GM19395 (cell line): Measurements from ENCODE around the gene PDE10A.

Experiments used
- ATAC-seq: cut with Tn5 transposase; IDR thresholded peaks from one replicate; pipeline ENCODE4 v1.9.1; 2021; ENCODE audit warnings: mild to moderate bottlenecking, moderate library complexity; ENCODE audit not compliant: unreplicated experiment

PDE10A gene

DNA sequence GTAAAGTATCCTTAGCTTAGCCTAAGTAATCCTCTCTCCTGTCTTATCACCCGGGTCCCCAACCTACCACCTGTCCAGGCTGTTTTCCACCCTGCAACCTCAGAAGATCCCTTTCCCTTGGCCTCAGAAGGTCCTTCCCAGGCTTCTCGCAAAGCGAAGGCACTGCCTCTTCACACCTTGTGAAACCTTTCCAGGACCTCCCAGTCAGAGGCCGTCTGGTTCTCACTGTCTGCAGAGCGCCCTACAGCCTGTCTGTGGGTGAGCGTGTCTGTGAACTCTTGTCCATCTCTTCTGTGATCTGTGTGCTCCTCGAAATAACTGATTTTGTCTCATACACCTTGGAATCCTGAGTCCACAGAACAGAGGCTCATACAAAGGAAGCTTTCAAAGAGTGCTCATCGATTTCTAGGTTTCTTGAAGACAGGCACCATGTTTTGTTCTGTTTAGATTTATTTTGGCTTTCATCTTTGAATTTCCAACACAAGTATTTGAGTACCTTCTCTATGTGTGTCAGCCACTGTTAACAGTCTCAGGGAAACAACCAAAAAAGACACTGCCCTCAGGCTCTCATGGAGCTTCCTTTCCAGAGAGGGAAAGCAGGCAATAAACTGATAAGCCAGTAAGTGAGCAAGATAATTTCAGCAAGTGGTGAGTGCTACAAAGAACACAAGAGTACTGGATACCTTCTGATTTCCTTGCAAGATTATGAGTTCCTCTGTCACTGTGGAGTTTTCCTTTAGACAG lies 6.3 kb downstream of the PDE10A start:
- no peak for ATAC-seq

DNA sequence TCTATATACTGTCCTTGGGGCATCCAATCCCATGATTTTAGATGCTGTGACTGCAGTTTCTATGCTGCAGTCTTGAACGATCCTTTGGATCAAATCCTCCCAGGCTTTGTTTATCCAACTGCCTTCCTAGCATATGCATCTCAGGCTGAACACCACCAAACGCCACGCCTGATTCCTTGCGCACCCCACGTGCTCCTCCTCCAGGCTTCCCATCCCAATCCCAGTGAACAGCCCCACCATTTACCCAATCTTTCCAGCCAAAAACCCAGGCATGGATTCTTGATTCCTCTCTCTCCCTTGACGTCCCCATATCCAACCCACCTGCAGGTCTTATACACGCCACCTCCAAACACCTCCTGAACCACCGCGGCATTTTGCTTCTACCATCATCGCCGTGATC lies 7.8 kb downstream of the PDE10A start:
- ATAC-seq: no peak

DNA sequence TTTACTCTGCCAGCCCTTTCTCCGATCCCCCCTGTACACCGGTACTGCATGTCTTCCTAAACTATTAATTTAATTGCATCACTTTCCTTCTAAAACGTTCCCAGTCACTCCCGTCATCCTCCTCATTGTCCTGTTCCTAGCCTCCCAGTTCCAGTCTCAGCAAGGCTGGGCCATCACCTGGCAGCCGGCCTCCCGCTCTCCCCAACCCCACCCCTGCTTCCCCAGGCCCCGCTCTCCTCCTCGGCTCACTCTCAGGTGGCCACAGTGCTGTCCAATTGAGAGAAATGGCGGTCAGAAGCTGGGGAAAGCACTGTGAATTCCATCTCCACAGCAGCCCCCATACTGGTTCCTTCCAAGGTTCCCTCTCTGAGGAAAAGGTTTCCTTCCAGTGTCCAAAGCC lies 8.9 kb downstream of the PDE10A start:
- ATAC-seq: no peak

DNA sequence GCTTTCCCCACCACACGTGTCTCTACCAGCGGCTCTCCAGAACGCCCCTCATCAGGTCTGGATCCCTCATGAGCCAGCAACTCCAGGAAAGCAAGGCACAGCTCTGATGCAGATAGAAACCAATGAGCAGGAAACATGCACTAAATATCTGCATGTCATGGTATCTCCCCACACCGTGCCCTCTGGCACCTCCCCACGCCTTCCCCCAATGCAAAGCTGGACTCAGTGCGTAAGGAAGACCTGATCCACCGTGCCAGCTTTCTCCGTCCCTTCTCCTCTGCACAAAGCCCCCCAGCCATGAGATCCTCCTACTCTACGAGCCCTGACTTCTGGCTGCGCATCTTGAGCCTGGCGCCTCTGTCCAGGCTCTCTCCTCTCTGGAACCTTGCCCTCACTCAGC lies 9.4 kb downstream of the PDE10A start:
- no peak for ATAC-seq

DNA sequence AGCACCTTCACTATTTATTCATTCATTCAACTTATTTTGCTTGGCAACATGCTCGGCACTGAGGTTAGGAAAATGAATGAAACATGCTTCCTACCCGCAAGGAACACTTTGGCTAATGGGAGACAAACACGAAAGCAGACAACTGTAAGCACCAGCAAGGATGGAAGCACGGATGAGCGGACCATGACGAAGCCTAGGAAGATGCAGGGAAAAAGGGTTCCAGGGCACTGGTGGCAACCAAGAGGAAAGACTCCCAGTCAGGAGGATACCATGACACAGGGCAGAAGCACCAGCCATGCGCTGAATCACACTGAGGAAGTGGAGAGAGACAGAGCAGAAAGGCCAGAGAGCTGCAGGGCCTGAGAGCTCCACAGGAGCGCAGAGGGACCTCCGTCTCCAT lies 9.8 kb downstream of the PDE10A start:
- no peak for ATAC-seq

DNA sequence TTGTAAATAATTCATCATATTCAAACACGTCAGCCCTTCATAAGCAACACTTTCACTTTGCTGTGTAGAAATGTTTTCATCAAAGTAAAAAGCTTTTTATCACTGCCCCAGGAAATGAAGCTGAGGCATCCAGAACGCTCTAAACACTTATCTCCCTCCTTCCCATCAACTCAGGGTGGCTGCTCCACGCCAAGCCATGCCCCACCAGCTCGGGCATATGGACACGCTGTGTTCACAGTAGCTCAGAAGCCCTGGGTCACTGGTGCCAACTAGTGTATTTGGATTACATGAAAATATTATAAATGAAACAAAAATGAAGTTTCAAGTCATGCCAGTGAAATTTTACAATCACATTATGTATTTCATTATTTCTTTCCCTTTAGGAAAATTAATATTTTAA lies 10.3 kb downstream of the PDE10A start:
- ATAC-seq: no peak

DNA sequence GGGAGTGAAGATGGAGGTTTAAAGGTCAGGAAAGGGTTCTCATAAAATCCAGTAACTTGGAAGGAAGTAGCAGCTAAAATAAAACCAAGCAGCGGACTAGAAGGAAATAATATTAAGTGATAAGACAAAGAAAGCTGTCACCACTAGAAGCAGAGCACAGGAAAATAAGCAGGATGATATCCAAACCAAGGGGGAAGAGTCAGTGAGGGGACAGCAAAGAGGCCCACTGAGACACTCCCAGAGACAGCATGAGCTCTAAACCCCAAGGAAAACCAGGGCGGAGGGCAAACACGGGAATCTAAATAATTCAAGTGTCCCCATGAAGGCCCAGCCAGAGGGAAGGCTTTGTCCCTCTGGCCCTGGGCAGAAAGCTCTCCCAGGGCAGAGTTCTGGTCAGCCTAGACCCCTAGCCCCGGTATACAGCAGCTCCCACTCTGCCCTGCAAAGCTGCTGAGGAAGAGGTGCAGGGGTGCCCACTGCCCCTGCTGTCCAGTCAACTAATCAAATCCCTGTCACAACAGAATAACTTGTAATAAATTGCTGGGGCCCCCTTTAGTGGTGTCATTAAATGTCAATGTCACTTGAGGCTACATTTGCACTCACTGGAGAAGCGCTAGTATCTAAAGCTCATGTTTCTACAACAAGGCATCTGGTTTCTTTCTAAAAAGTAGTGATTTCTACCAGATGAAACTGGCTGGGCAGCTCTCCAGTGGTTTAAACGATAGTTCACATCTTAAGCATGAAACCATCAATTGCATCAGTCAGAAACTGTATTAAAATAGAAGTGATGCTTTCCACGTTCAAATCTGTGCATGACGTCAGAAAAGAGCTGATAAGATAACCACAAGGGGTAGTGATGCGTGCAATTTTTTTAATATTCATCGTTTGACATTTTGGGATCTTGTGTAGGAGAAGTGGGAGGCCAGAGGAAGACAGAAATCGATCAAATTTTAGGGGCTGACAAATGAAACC lies 13.6 kb downstream of the PDE10A start:
- ATAC-seq: no peak

DNA sequence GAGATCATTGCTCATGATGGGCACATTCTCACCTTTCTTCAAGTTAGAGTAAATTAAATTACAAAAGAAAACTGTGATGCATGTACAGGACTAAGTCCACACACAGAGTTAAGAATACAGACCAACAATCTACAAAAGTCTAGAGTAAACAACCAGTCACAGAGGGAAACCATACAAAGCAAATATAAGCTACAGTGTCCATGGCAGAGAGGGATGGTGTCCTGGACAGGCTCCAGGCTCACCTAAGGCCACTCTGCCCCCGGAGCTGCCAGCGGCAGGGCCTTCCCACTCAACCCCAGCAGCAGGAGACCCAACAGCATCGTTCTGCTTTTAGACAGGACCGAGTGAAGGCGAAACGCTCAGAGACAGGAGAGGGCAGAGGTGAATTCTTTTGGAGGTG lies 16.0 kb downstream of the PDE10A start:
- ATAC-seq: no peak

DNA sequence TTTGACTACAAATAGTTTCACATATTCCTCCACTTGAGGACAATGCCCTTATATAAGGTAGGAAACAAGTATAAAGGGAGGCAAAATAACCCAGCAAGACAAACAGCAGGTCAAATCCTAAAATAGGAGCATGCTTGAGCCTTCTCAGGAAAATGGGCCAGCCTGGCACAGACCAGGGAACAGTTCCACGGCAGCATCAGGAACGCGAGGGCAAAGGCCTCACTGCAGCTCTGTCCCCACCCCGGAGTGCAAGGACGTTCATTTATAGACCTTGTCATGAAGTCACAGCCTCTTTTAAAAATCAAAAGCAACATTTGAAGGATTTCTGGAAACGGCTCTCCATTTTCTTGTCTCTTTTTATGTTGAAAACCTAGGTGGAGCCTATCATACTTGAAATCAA lies 17.1 kb downstream of the PDE10A start:
- ATAC-seq: no peak

DNA sequence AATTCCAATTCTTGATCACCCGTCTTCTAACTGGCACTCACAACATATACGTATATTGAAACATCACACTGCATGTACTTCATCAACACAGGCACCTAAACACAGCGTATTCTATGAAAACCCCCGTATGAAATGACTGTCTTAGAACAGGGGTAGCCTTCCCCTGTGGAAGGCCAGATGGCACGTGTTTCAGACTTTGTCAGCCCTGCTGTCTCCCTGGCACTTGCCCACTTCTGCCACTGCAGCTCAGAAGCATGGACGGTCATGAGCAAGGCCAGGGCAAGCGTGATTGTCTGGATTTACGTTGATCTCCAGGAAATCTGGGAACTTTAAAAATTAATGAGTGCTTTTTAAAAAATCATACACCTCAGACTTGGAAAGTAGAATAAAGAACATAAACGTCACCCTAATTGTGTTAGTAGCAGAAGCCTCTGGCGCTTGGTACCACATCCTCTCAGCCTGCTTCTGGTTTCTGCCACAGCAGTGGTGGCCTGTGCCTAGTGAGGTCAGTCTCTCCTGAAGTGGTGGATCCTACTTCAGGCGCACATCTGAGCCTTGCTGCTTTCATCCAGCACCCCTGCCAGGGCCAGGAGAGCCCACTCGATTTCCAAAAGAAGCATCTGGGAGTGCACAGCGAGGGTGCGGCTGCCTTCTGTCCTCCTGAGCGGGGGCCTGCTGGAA lies 18.3 kb downstream of the PDE10A start:
- ATAC-seq: no peak

DNA sequence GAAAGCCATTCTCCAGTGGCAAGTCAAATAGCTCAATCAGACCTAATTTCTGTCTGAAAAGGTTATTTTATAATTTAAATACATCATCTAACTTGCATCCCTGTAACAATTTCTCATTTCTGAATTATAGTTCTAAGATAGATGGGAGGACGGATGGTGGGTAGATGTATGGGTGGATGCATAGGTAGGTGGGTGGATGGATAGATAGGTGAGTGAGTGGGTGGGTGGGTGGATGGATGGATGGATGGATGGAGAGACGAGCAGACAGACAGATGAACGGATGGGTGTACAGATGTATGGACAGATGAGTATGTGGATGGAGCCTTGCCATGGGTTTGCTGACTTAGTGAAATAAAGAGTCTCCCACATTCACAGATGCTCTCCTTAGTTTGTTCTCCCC lies 20.0 kb downstream of the PDE10A start:
- ATAC-seq: no peak

DNA sequence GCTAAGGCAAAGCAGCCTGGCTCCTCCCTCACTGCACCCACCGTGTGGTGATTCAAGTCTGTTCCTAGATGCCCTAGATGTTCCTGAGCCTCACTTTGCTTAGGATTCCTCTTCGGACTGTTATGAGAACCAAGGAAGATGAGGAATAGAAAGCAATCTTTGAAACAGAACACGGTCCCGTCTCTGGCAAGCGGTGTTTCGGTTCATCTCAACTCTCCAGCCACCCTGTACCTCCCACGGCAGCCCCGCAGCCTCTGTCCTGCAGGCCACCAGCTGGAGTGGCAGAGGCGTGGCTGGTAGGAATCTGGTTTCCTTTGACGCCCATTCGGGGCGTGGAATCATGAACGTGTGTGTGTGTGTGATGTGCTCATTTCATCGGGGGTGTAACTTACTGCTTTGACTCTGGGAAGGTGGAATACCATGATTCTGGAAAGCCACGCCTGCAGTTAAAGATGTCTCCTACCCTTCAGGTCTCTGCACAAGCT lies 21.3 kb downstream of the PDE10A start:
- ATAC-seq: no peak

DNA sequence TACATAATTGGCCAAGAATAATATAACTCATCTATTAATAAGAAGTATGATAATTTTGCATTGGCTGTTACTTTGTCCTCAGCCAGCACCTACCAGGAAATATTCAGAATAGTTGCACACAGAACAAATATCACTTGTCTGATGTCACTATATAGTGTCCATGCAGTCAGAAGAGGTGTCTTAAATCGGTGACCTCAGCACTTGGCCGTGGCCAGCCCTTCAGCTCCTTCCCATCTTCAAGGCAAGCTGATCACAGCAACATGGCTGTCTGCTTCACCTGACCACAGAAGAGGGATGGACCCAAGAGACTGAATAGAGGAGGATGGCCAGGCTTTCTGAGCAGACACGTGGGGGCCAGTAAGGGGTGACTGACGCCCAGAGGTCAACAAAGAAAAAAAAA lies 22.2 kb downstream of the PDE10A start:
- no peak for ATAC-seq

DNA sequence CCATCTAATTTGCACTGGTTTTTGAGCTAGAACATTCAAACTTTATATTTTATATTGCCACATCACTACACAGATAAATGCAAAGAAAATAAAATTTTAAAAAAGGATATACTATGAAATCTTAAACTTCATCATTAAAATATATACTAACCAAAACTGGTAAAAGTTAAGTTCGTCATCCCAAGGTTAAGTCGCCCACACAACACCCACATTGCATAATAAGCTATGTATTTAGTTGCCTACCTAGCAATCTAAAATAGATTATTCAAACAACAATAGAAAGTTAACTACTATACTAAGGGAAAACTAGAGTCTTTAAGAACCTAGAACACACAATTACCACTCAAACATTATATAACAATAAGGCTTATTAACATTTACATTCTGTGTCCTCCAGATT lies 24.5 kb downstream of the PDE10A start:
- ATAC-seq: no peak

DNA sequence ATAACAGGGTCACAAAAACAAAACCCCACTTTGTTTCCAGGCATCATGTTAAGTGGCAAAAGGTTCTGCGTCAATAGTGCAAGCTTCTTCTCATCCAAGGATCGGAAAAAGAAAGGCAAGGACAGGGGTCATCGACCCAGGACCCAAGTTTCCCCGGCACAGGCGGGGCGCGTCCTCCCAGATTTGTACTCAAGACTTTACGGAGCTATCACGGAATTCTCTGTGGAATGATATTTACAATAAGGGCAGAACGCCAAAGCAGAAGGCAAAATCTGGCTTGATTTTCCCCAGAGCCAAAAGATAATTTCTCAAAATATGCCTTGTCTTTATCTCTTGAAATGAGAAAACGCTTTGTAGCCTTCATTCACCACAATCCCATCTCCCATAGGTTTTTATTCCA lies 25.5 kb downstream of the PDE10A start:
- no peak for ATAC-seq

DNA sequence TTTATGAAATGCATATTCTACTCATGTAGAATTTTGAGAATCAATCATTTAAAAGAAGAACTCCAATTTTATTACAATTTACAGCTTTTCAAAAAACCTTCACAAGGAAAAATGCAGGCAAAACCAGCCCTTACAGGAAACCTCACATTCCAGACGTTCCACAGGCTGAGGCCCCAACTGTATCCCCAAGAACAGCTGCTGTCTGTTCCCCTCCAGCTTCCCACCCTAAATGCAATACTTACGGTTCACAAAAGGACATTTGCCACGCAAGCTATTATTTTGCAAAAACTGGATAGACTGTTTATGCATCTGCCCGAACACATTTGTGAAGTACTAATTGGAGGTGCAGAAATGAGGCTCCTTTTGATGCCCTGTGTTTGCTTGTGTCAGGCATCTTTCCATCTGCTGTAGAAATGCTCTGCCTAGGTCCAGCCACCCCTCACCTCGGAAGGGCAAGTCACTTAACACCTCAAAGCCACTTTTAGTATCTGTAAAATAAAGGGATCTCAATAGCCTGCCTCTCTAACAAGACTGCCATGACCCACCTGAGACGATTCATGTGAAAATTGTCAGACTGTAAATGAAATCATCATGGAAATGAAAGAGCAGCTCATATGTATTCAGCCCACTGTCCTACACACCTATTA lies 26.5 kb downstream of the PDE10A start:
- no peak for ATAC-seq

DNA sequence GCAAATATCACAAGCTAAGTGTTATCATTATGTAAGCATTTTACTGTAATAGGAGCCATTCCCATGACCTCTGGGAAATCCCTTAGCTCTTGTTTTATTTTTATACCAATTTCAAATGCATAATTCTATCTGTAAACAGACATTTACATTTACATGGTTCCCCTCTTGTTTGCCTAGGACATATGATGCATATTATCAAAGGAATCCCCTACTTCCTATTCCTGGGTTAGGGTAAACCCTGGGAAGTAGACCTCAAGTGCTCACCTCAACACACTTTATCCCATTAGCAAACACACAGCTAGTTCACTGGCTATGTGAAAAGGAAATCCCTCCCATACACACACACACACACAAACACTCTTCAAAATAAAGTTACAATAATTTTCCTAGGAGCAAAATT lies 27.1 kb downstream of the PDE10A start:
- no peak for ATAC-seq

DNA sequence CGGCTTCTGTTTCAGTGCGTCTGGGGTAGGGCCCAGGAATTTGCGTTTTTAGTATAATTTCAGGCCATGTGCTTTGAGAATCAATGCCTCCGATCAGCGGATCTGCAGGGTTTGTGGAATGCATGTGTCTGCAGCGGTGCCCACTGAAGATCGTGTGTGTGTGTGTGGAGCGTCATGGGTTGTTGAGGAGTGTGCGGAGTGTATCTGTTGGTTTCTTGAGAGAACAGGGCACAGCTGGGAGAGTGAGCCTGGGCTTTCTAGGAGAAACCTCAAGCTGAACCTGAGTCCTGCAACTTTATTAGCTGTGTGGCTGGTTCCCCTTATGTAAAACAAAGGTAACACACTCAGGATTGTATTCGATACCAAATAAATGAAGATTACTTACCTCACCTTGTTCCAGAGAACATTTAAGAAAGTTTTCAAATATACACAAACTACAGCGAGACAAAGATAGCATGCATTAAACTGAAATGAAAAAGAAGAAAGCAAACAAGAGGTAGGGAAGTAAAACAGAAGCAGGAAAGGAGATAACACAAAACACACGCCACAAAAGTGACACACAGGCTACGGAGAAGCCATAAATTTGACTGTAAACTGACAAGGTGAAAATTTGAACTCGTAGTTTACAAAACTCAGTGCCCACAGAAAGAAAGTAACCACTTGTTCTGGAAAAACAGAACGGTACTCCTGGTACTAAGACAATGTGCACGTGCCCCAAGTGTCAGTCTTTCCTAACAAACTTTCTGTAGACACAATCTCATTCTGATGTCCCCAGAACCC lies 28.8 kb downstream of the PDE10A start:
- no peak for ATAC-seq

DNA sequence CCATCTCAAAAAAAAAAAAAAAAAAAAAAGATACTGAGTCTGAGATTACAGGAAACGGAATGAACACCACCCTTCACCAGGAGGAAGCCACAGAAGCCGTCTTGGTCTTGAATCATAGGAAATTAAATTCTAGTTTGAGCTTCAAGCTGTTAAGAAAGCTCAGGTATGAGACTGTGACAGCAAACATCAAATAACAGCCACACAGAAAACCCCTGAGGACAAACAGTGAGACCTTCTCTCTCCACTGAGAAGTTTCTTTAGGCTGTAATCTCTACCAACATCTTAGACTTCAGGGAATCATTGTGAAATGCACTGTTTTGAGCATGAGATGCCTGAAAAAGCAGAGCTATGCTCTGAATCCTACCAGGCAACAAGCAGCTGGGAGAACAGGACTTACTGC lies 30.8 kb downstream of the PDE10A start:
- ATAC-seq: no peak

DNA sequence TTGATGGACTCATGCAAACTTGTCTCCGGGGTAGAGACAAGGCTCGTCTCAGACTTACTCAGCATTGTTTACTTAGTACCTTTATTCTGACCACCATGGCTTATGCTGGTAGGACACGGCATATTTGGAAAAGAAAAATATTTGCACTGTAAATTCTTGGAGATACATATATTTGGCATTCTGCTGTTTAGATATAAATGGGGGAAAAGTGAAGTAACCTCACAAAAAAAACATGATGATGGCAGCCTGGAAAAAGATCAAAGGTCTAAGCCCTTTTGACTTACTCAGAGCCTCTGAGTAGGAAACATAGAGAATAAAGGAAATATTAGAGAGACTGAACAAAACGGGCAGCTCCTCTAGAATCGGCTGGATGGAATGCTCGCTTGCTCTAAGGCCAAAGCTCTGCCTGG lies 32.5 kb downstream of the PDE10A start:
- no peak for ATAC-seq
